HepG2 (cell line): ENCODE measurements around the gene C12orf43. TPM values are rescaled to one million over a fixed set of nuclear protein-coding genes. Genes with fewer than 3 reads are reported as not detected.

ENCODE experiments used
- BRD4 ChIP-seq: sonication (generic); formaldehyde crosslinking; IDR thresholded peaks from 2 replicates; pipeline ENCODE4 v1.4.0; 2020; ENCODE audit warnings: missing genetic modification reagents
- CENPBD1 ChIP-seq: sonication (generic); formaldehyde crosslinking; IDR thresholded peaks from 2 replicates; pipeline ENCODE4 v1.8.0; 2022; ENCODE audit warnings: missing genetic modification reagents, low read depth, mild to moderate bottlenecking, borderline replicate concordance
- CREB3 ChIP-seq: sonication (generic); formaldehyde crosslinking; IDR thresholded peaks from 2 replicates; pipeline ENCODE4 v1.5.0; 2020; ENCODE audit warnings: missing genetic modification reagents
- ELF3 ChIP-seq: IDR thresholded peaks from 2 replicates; pipeline ENCODE4 v1.6.1; 2016; ENCODE audit warnings: missing genetic modification reagents, missing compliant biosample characterization
- FOXK1 ChIP-seq: sonication (generic); formaldehyde crosslinking; IDR thresholded peaks from 2 replicates; pipeline ENCODE4 v1.4.0; 2020; ENCODE audit warnings: low read depth, missing genetic modification reagents, borderline replicate concordance
- HNRNPK ChIP-seq: fragments of 200-400 bp; formaldehyde crosslinking; IDR thresholded peaks from 2 replicates; pipeline ENCODE4 v1.6.1; 2018; ENCODE audit warnings: low read length, low read depth, moderate library complexity, mild to moderate bottlenecking; ENCODE audit not compliant: poor library complexity, severe bottlenecking
- MXD4 ChIP-seq: IDR thresholded peaks from 2 replicates; pipeline ENCODE4 v1.6.1; 2016; ENCODE audit warnings: mild to moderate bottlenecking, missing biosample characterization, missing genetic modification reagents
- NAIF1 ChIP-seq: sonication (generic); formaldehyde crosslinking; IDR thresholded peaks from 2 replicates; pipeline ENCODE4 v1.5.0; 2020; ENCODE audit warnings: mild to moderate bottlenecking, missing genetic modification reagents, borderline replicate concordance
- PAWR ChIP-seq: sonication (generic); formaldehyde crosslinking; IDR thresholded peaks from 2 replicates; pipeline ENCODE4 v1.4.0; 2020; ENCODE audit warnings: missing genetic modification reagents, mild to moderate bottlenecking, borderline replicate concordance
- PRMT3 ChIP-seq: sonication (generic); formaldehyde crosslinking; IDR thresholded peaks from 2 replicates; pipeline ENCODE4 v1.8.1; 2022; ENCODE audit warnings: low read depth, mild to moderate bottlenecking, moderate library complexity, missing genetic modification reagents, borderline replicate concordance
- SMAD3 ChIP-seq: sonication (generic); formaldehyde crosslinking; IDR thresholded peaks from 2 replicates; pipeline ENCODE4 v1.4.0; 2020; ENCODE audit warnings: missing genetic modification reagents
- TCF12 ChIP-seq, 2 experiments: fragments of 450-650 bp in 1 of 2; sonication (generic) in 1 of 2; formaldehyde crosslinking in 1 of 2; IDR thresholded peaks; 2 replicates each; pipeline versions ENCODE4 v1.6.1 to v1.8.0; 2017 to 2022; ENCODE audit warnings: antibody characterized with exemption in 1 of 2, mild to moderate bottlenecking in 1 of 2, missing genetic modification reagents in 1 of 2, moderate library complexity in 1 of 2
- TEAD3 ChIP-seq: optimal IDR thresholded peaks from 2 replicates; pipeline ENCODE3; 2016; ENCODE audit warnings: borderline replicate concordance
- ZC3H13 ChIP-seq: sonication (generic); formaldehyde crosslinking; IDR thresholded peaks from 2 replicates; pipeline ENCODE4 v1.8.1; 2023; ENCODE audit warnings: mild to moderate bottlenecking, missing genetic modification reagents, moderate library complexity
- ZNF101 ChIP-seq: sonication (generic); formaldehyde crosslinking; IDR thresholded peaks from 2 replicates; pipeline ENCODE4 v1.4.0; 2020; ENCODE audit warnings: mild to moderate bottlenecking, low read depth, missing genetic modification reagents, borderline replicate concordance
- ZNF333 ChIP-seq: sonication (generic); formaldehyde crosslinking; IDR thresholded peaks from 2 replicates; pipeline ENCODE4 v1.4.0; 2020; ENCODE audit warnings: mild to moderate bottlenecking, missing genetic modification reagents, borderline replicate concordance
- ZNF460 ChIP-seq: sonication (generic); formaldehyde crosslinking; IDR thresholded peaks from 2 replicates; pipeline ENCODE4 v1.5.1; 2020; ENCODE audit warnings: missing genetic modification reagents, mild to moderate bottlenecking, borderline replicate concordance
- ZNF543 ChIP-seq: sonication (generic); formaldehyde crosslinking; IDR thresholded peaks from 2 replicates; pipeline ENCODE4 v1.4.0; 2020; ENCODE audit warnings: mild to moderate bottlenecking, missing genetic modification reagents
- ZNF564 ChIP-seq: sonication (generic); formaldehyde crosslinking; IDR thresholded peaks from 2 replicates; pipeline ENCODE4 v1.8.1; 2023; ENCODE audit warnings: mild to moderate bottlenecking, missing genetic modification reagents
- ZNF616 ChIP-seq: sonication (generic); formaldehyde crosslinking; IDR thresholded peaks from 2 replicates; pipeline ENCODE4 v1.5.0; 2020; ENCODE audit warnings: low read depth, mild to moderate bottlenecking, missing genetic modification reagents
- ZNF746 ChIP-seq: sonication (generic); formaldehyde crosslinking; IDR thresholded peaks from 2 replicates; pipeline ENCODE4 v1.8.0; 2022; ENCODE audit warnings: mild to moderate bottlenecking, missing genetic modification reagents
- polyA plus RNA-seq, 8 experiments: library from polyadenylated mRNA; depleted of rRNA in 3 of 8; stranded (reverse) in 7 of 8; unstranded in 1 of 8; fragments of >200 nt; fragmentation: Illumina TruSeq in 4 of 8; extraction: Trizol in 4 of 8; gene quantifications; 2 replicates each; pipeline versions ENCODE4 v1.2.1 to v1.2.3, GENCODE V29; 2011 to 2016; ENCODE audit warnings: low read depth in 4 of 8, missing spikeins in 1 of 8, mixed read lengths in 1 of 8; ENCODE audit not compliant: insufficient read depth in 1 of 8
- total RNA-seq, 5 experiments: library from RNA; depleted of rRNA; stranded (reverse); fragments of >200 nt; fragmentation: Illumina TruSeq; extraction: Trizol; gene quantifications; 2 replicates each; pipeline ENCODE4 v1.2.3, GENCODE V29; 2016; ENCODE audit warnings: low read depth in 1 of 5
- TF ChIP-seq, protein P1 (sequence below): sonication (generic); formaldehyde crosslinking; IDR thresholded peaks from 2 replicates; pipeline ENCODE4 v1.8.0; 2022; ENCODE audit warnings: mild to moderate bottlenecking, missing genetic modification reagents
- TF ChIP-seq, protein P2 (sequence below): sonication (generic); formaldehyde crosslinking; IDR thresholded peaks from 2 replicates; pipeline ENCODE4 v1.4.0; 2020; ENCODE audit warnings: missing genetic modification reagents
- TF ChIP-seq, protein P3 (sequence below): sonication (generic); formaldehyde crosslinking; conservative IDR thresholded peaks from 2 replicates; pipeline ENCODE4 v1.8.1; 2023; ENCODE audit warnings: missing genetic modification reagents

The C12orf43 gene
- total and polyA plus RNA-seq, 2 of the 13 experiments (the other 11 are each of a cell fraction or from before 2014, with no cell fraction given), result 7.9 to 11.1 TPM

- TF ChIP-seq ZNF333 (CRISPR knock-in tag) (peak; percentile 96; the same call in 1 of the 2 replicates), MXD4 (CRISPR knock-in tag) (no peak), FOXK1 (peak; percentile 82), ELF3 (CRISPR knock-in tag) (peak; percentile 61; the same call in 1 of the 2 replicates), PRMT3 (CRISPR knock-in tag) (no peak), SMAD3 (CRISPR knock-in tag) (peak; percentile 87), ZNF746 (CRISPR knock-in tag) (peak; percentile 96), ZNF543 (CRISPR knock-in tag) (no peak; the same call in 1 of the 2 replicates), PAWR (CRISPR knock-in tag) (no peak), BRD4 (CRISPR knock-in tag) (peak; percentile 90), ZNF101 (no peak), ZNF460 (CRISPR knock-in tag) (peak; percentile 72; the same call in 1 of the 2 replicates), ZNF564 (CRISPR knock-in tag) (no peak), ZC3H13 (CRISPR knock-in tag) (no peak), ZNF616 (CRISPR knock-in tag) (no peak), HNRNPK (peak; percentile 82), TCF12 (IDR thresholded peaks at IDR 0.05) (no peak), TCF12 (CRISPR knock-in tag; IDR thresholded peaks at IDR 0.05) (peak; percentile 83; the same call in 1 of the 2 replicates), CREB3 (CRISPR knock-in tag) (no peak), NAIF1 (peak; percentile 61; the same call in 1 of the 2 replicates), CENPBD1 (CRISPR knock-in tag) (no peak), TEAD3 (CRISPR knock-in tag) (peak; percentile 83)
- TF ChIP-seq, protein P1, sequence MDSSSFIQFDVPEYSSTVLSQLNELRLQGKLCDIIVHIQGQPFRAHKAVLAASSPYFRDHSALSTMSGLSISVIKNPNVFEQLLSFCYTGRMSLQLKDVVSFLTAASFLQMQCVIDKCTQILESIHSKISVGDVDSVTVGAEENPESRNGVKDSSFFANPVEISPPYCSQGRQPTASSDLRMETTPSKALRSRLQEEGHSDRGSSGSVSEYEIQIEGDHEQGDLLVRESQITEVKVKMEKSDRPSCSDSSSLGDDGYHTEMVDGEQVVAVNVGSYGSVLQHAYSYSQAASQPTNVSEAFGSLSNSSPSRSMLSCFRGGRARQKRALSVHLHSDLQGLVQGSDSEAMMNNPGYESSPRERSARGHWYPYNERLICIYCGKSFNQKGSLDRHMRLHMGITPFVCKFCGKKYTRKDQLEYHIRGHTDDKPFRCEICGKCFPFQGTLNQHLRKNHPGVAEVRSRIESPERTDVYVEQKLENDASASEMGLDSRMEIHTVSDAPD (CRISPR knock-in tag), result no peak
- TF ChIP-seq, protein P2, sequence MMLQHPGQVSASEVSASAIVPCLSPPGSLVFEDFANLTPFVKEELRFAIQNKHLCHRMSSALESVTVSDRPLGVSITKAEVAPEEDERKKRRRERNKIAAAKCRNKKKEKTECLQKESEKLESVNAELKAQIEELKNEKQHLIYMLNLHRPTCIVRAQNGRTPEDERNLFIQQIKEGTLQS, result no peak
- TF ChIP-seq, protein P3, sequence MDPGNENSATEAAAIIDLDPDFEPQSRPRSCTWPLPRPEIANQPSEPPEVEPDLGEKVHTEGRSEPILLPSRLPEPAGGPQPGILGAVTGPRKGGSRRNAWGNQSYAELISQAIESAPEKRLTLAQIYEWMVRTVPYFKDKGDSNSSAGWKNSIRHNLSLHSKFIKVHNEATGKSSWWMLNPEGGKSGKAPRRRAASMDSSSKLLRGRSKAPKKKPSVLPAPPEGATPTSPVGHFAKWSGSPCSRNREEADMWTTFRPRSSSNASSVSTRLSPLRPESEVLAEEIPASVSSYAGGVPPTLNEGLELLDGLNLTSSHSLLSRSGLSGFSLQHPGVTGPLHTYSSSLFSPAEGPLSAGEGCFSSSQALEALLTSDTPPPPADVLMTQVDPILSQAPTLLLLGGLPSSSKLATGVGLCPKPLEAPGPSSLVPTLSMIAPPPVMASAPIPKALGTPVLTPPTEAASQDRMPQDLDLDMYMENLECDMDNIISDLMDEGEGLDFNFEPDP (CRISPR knock-in tag), result no peak
Measured at GRCh38 chr12:120978296-120979219, 37.7 kb downstream of the C12orf43 start, which contains the start of gene HNF1A (continued).
